H9 (cell line): ENCODE measurements around the gene PROSER3. TPM values are rescaled to one million over a fixed set of nuclear protein-coding genes. Genes with fewer than 3 reads are reported as not detected.

Source experiments
- DNase-seq: peaks from one replicate; pipeline ENCODE4 v3.0.0-alpha.2; 2017
- H2AFZ ChIP-seq: one replicate; pipeline ENCODE4 v1.6.1; 2013; ENCODE audit warnings: mild to moderate bottlenecking, low read length, control low read depth, moderate library complexity
- H2AK5ac ChIP-seq: 2 replicates; pipeline ENCODE4 v1.6.1; 2013; ENCODE audit warnings: low read length, control low read depth, mixed read lengths; ENCODE audit not compliant: insufficient read length
- H2BK120ac ChIP-seq: one replicate; pipeline ENCODE4 v1.6.1; 2013; ENCODE audit warnings: low read depth, mild to moderate bottlenecking, low read length, control low read depth, inconsistent platforms; ENCODE audit not compliant: poor library complexity, severe bottlenecking
- H2BK12ac ChIP-seq: 2 replicates; pipeline ENCODE4 v1.6.1; 2013; ENCODE audit warnings: low read length, control low read depth, mixed read lengths, low read depth; ENCODE audit not compliant: insufficient read length
- H2BK15ac ChIP-seq: 2 replicates; pipeline ENCODE4 v1.6.1; 2013; ENCODE audit warnings: low read depth, low read length, control low read depth
- H2BK20ac ChIP-seq: one replicate; pipeline ENCODE4 v1.6.1; 2013; ENCODE audit warnings: low read depth, mild to moderate bottlenecking, low read length, control low read depth, inconsistent platforms; ENCODE audit not compliant: poor library complexity, severe bottlenecking
- H2BK5ac ChIP-seq: 2 replicates; pipeline ENCODE4 v1.6.1; 2013; ENCODE audit warnings: low read length, control low read depth, mixed read lengths; ENCODE audit not compliant: insufficient read length
- H3K14ac ChIP-seq: 2 replicates; pipeline ENCODE4 v1.6.1; 2013; ENCODE audit warnings: low read length, control low read depth; ENCODE audit not compliant: insufficient read depth
- H3K18ac ChIP-seq: 2 replicates; pipeline ENCODE4 v1.6.1; 2013; ENCODE audit warnings: low read depth, mild to moderate bottlenecking, mixed read lengths, low read length, control low read depth; ENCODE audit not compliant: insufficient read length
- H3K23ac ChIP-seq: 2 replicates; pipeline ENCODE4 v1.6.1; 2013; ENCODE audit warnings: low read length, control low read depth, mixed read lengths, low read depth; ENCODE audit not compliant: insufficient read length
- H3K23me2 ChIP-seq: 2 replicates; pipeline ENCODE4 v1.6.1; 2013; ENCODE audit warnings: low read depth, mild to moderate bottlenecking, mixed read lengths, low read length, control low read depth; ENCODE audit not compliant: insufficient read length, poor library complexity, severe bottlenecking
- H3K27ac ChIP-seq: 2 replicates; pipeline ENCODE4 v1.5.1; 2013; ENCODE audit warnings: low read length, control low read depth, mixed read lengths, low read depth; ENCODE audit not compliant: insufficient read length
- H3K27me3 ChIP-seq: 2 replicates; pipeline ENCODE4 v1.6.1; 2013; ENCODE audit warnings: low read length, control low read depth, inconsistent platforms; ENCODE audit not compliant: insufficient read depth
- H3K4ac ChIP-seq: 2 replicates; pipeline ENCODE4 v1.6.1; 2013; ENCODE audit warnings: low read depth, mild to moderate bottlenecking, control low read depth, inconsistent platforms, low read length, moderate library complexity
- H3K4me1 ChIP-seq: 2 replicates; pipeline ENCODE4 v1.6.1; 2013; ENCODE audit warnings: low read length, control low read depth, inconsistent platforms; ENCODE audit not compliant: insufficient read depth
- H3K4me2 ChIP-seq: 2 replicates; pipeline ENCODE4 v1.6.1; 2013; ENCODE audit warnings: low read length, control low read depth, mixed read lengths; ENCODE audit not compliant: insufficient read length, insufficient read depth
- H3K56ac ChIP-seq: 2 replicates; pipeline ENCODE4 v1.6.1; 2013; ENCODE audit warnings: low read depth, mild to moderate bottlenecking, mixed read lengths, low read length, control low read depth; ENCODE audit not compliant: insufficient read length
- H3K79me1 ChIP-seq: 2 replicates; pipeline ENCODE4 v1.6.1; 2013; ENCODE audit warnings: low read depth, mild to moderate bottlenecking, moderate library complexity, low read length, control low read depth, inconsistent platforms; ENCODE audit not compliant: insufficient read depth, poor library complexity, severe bottlenecking
- H3K79me2 ChIP-seq: 2 replicates; pipeline ENCODE4 v1.6.1; 2013; ENCODE audit warnings: low read length, control low read depth, inconsistent platforms; ENCODE audit not compliant: insufficient read depth
- H3K9ac ChIP-seq: 2 replicates; pipeline ENCODE4 v1.6.1; 2013; ENCODE audit warnings: low read length, control low read depth, mixed read lengths; ENCODE audit not compliant: insufficient read length; ENCODE audit errors: extremely low read depth
- H3K9me3 ChIP-seq: one replicate; pipeline ENCODE4 v1.6.1; 2013; ENCODE audit warnings: low read depth, low read length, inconsistent platforms; ENCODE audit not compliant: control insufficient read depth
- H3T11ph ChIP-seq: one replicate; pipeline ENCODE4 v1.6.1; 2013; ENCODE audit warnings: mild to moderate bottlenecking, low read length, control low read depth, inconsistent platforms
- H4K20me1 ChIP-seq: one replicate; pipeline ENCODE4 v1.6.1; 2013; ENCODE audit not compliant: control insufficient read depth, insufficient read length, insufficient read depth
- H4K5ac ChIP-seq: 2 replicates; pipeline ENCODE4 v1.6.1; 2013; ENCODE audit warnings: low read depth, mild to moderate bottlenecking, mixed read lengths, low read length, control low read depth; ENCODE audit not compliant: insufficient read length
- H4K8ac ChIP-seq: replicated peaks from 2 replicates; pipeline ENCODE4 v1.6.1; 2013; ENCODE audit warnings: low read length, control low read depth, mixed read lengths, low read depth; ENCODE audit not compliant: insufficient read length
- H4K91ac ChIP-seq: 2 replicates; pipeline ENCODE4 v1.6.1; 2013; ENCODE audit warnings: low read depth, mild to moderate bottlenecking, moderate library complexity, mixed read lengths, low read length, control low read depth; ENCODE audit not compliant: insufficient read length
- H3K27ac Mint-ChIP-seq, 3 experiments: 2 replicates in 2 of 3; 3 replicates in 1 of 3; pipeline ENCODE4 v1.8.0; 2020 to 2021; ENCODE audit warnings: mixed read lengths in 3 of 3, mild to moderate bottlenecking in 1 of 3, moderate library complexity in 1 of 3
- H3K27me3 Mint-ChIP-seq: 2 replicates; pipeline ENCODE4 v1.8.0; 2021; ENCODE audit warnings: low read depth, mild to moderate bottlenecking, moderate library complexity, mixed read lengths
- H3K36me3 Mint-ChIP-seq, 3 experiments: 2 replicates in 2 of 3; 3 replicates in 1 of 3; pipeline ENCODE4 v1.8.0; 2020 to 2021; ENCODE audit warnings: low read depth in 3 of 3, mixed read lengths in 3 of 3; ENCODE audit not compliant: insufficient read depth in 1 of 3
- H3K4me1 Mint-ChIP-seq, 2 experiments: 2 replicates each; pipeline ENCODE4 v1.8.0; 2020; ENCODE audit warnings: mixed read lengths in 2 of 2
- H3K4me3 Mint-ChIP-seq, 2 experiments: 2 replicates in 1 of 2; 3 replicates in 1 of 2; pipeline ENCODE4 v1.8.0; 2020 to 2021; ENCODE audit warnings: mild to moderate bottlenecking in 2 of 2, mixed read lengths in 2 of 2, moderate library complexity in 1 of 2
- H3K9me3 Mint-ChIP-seq, 2 experiments: 2 replicates in 1 of 2; 3 replicates in 1 of 2; pipeline ENCODE4 v1.8.0; 2020; ENCODE audit warnings: mild to moderate bottlenecking in 2 of 2, mixed read lengths in 2 of 2, moderate library complexity in 1 of 2
- WGBS: extraction: QIAGEN DNeasy Blood & Tissue Kit; methylation state at CpG from one replicate; pipeline ENCODE4 v1.1.7; 2013; ENCODE audit warnings: missing lambda C conversion rate, low lambda C conversion rate, mixed read lengths; ENCODE audit not compliant: insufficient read length; ENCODE audit errors: extremely low coverage; 5-methylcytosine and 5-hydroxymethylcytosine counted together
- total RNA-seq: library from RNA; stranded (reverse); gene quantifications from 2 replicates; pipeline ENCODE4 v1.2.1, GENCODE V29; 2021
- TF ChIP-seq, protein P1 (sequence below): fragments of 200-600 bp; sonication (generic); conservative IDR thresholded peaks from 3 replicates; pipeline ENCODE4 v1.8.0; 2021; ENCODE audit warnings: antibody characterized with exemption, mild to moderate bottlenecking

Gene PROSER3
- total RNA-seq, 1 experiment from 2014 or later = 29.1 TPM

DNA sequence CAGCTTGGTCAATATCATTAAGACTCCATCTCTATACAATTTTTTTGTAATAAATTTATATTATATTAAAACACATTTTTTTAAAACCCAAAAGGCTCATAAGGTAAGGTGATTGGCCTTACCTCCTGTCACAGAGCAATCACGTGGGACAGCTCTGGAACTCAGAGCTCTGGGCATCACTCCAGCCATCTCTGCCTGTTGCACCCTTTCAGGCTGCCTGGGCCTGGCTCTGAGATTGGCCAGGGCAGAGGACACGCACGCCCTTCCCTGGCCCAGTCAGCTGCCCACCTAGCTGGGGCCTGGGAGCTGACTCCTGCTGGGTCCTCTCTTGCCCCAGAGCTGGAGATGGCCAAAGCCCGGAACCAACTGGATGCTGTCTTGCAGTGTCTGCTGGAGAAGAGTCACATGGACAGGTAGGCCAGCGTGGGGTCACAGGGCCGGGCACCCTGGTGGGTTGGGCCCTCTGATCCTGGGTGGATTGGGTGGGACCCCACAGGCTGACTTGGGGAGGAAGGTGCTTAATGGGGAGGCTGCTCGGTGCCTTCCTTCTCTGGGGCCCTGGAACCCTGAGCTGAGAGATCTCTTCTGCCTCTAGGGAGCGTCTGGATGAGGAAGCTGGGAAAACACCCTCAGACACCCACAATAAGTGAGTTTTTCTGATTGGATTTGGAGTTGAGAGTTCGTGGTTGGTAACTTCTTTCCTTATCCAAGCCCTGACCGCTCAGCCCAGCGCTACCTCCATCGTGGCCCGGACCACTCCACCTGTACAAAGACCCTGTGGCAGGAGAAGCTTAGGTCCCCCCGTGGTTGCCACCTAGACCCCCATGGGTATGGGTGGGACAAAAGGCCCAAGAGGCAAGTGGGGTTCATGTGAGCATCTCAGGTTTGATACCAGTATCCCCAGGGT lies 5.9 kb upstream of the PROSER3 start:
- no peaks in the 10 kb centered on the region for H3K9me3 ChIP-seq
- no peaks in the 10 kb centered on the region for H3K79me2 ChIP-seq
- no peak overlapping the region for H3T11ph ChIP-seq
- no peaks in the 10 kb centered on the region for H3K79me1 ChIP-seq
- no peak for DNase-seq
- no peak overlapping the region for H3K18ac ChIP-seq
- H3K4me1 ChIP-seq = no peaks in the 10 kb centered on the region
- no peak overlapping the region for H3K27ac Mint-ChIP-seq
- no peak overlapping the region for H2BK20ac ChIP-seq
- TF ChIP-seq, protein P1, sequence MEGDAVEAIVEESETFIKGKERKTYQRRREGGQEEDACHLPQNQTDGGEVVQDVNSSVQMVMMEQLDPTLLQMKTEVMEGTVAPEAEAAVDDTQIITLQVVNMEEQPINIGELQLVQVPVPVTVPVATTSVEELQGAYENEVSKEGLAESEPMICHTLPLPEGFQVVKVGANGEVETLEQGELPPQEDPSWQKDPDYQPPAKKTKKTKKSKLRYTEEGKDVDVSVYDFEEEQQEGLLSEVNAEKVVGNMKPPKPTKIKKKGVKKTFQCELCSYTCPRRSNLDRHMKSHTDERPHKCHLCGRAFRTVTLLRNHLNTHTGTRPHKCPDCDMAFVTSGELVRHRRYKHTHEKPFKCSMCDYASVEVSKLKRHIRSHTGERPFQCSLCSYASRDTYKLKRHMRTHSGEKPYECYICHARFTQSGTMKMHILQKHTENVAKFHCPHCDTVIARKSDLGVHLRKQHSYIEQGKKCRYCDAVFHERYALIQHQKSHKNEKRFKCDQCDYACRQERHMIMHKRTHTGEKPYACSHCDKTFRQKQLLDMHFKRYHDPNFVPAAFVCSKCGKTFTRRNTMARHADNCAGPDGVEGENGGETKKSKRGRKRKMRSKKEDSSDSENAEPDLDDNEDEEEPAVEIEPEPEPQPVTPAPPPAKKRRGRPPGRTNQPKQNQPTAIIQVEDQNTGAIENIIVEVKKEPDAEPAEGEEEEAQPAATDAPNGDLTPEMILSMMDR = no peak
- no peak overlapping the region for H3K27ac ChIP-seq
- H3K36me3 Mint-ChIP-seq = peaks cover 0 to 7% (median 6%) of the 10 kb centered on the region in 3 experiments; a peak in 3 of 7 replicates
- H3K4ac ChIP-seq = no peak overlapping the region
- no peak overlapping the region for H2BK15ac ChIP-seq
- H3K56ac ChIP-seq = no peak overlapping the region
- no CpG with 5 or more reads among the region's 14 CpGs for WGBS
- peaks cover 7% of the 10 kb centered on the region for H3K27me3 Mint-ChIP-seq
- peaks cover 13% of the 10 kb centered on the region for H3K23me2 ChIP-seq
- H3K9me3 Mint-ChIP-seq = no peaks in the 10 kb centered on the region
- H3K4me2 ChIP-seq = no peak overlapping the region
- no peak overlapping the region for H3K14ac ChIP-seq
- H3K9ac ChIP-seq = no peak overlapping the region
- H3K4me1 Mint-ChIP-seq = peaks cover 15 to 23% of the 10 kb centered on the region in 2 experiments
- H4K91ac ChIP-seq = no peak overlapping the region
- H4K5ac ChIP-seq = no peak overlapping the region
- no peak overlapping the region for H2BK5ac ChIP-seq
- no peak overlapping the region for H4K8ac ChIP-seq
- H2AK5ac ChIP-seq = no peak overlapping the region
- H3K23ac ChIP-seq = no peak overlapping the region
- H4K20me1 ChIP-seq = no peaks in the 10 kb centered on the region
- no peak overlapping the region for H2BK120ac ChIP-seq
- no peak overlapping the region for H2BK12ac ChIP-seq
- H3K4me3 Mint-ChIP-seq = no peak overlapping the region
- H3K27me3 ChIP-seq = no peaks in the 10 kb centered on the region
- no peak overlapping the region for H2AFZ ChIP-seq
